Hepatocyte (in vitro differentiated cells): ENCODE data around the gene EDAR. TPM values are rescaled to one million over a fixed set of nuclear protein-coding genes. Genes with fewer than 3 reads are reported as not detected.

Experiments
- DNase-seq: peaks from one replicate; pipeline ENCODE4 v3.0.0-alpha.2; 2016; ENCODE audit warnings: low spot score
- H2AFZ ChIP-seq: fragments of 200-600 bp; sonication (generic); 2 replicates; pipeline ENCODE4 v1.6.0; 2016; ENCODE audit warnings: antibody characterized with exemption, mild to moderate bottlenecking
- H3K27ac ChIP-seq: fragments of 200-600 bp; sonication (generic); 2 replicates; pipeline ENCODE4 v1.5.1; 2016; ENCODE audit warnings: mild to moderate bottlenecking
- H3K27me3 ChIP-seq: fragments of 200-600 bp; sonication (generic); 2 replicates; pipeline ENCODE4 v1.6.1; 2016
- H3K36me3 ChIP-seq: fragments of 200-600 bp; sonication (generic); replicated peaks from 2 replicates; pipeline ENCODE4 v1.5.1; 2016; ENCODE audit warnings: low read depth; ENCODE audit not compliant: insufficient read depth
- H3K4me1 ChIP-seq: fragments of 200-600 bp; sonication (generic); 2 replicates; pipeline ENCODE4 v1.5.1; 2016; ENCODE audit warnings: mild to moderate bottlenecking, moderate library complexity; ENCODE audit not compliant: insufficient read depth
- H3K4me2 ChIP-seq: fragments of 200-600 bp; sonication (generic); 2 replicates; pipeline ENCODE4 v1.6.0; 2016
- H3K4me3 ChIP-seq: fragments of 200-600 bp; sonication (generic); 2 replicates; pipeline ENCODE4 v1.5.1; 2016; ENCODE audit warnings: mild to moderate bottlenecking
- H3K79me2 ChIP-seq: fragments of 200-600 bp; sonication (generic); 2 replicates; pipeline ENCODE4 v1.6.0; 2017; ENCODE audit warnings: mild to moderate bottlenecking
- H3K9me2 ChIP-seq: fragments of 200-600 bp; sonication (generic); replicated peaks from 2 replicates; pipeline ENCODE4 v1.6.0; 2017; ENCODE audit warnings: mild to moderate bottlenecking; ENCODE audit not compliant: insufficient read depth
- H3K9me3 ChIP-seq: fragments of 200-600 bp; sonication (generic); 2 replicates; pipeline ENCODE4 v1.5.1; 2016; ENCODE audit warnings: low read depth, mild to moderate bottlenecking
- H4K20me1 ChIP-seq: fragments of 200-600 bp; sonication (generic); 2 replicates; pipeline ENCODE4 v1.6.0; 2016; ENCODE audit warnings: mild to moderate bottlenecking; ENCODE audit not compliant: insufficient read depth, poor library complexity, severe bottlenecking
- EZH2 ChIP-seq: fragments of 200-600 bp; sonication (generic); IDR thresholded peaks from 2 replicates; pipeline ENCODE4 v1.6.1; 2016; ENCODE audit warnings: antibody characterized with exemption, mild to moderate bottlenecking, borderline replicate concordance
- EZH2phosphoT487 ChIP-seq: fragments of 200-600 bp; sonication (generic); IDR thresholded peaks from one replicate; pipeline ENCODE4 v1.6.1; 2018; ENCODE audit warnings: antibody characterized with exemption, mild to moderate bottlenecking, low read depth, moderate library complexity; ENCODE audit not compliant: unreplicated experiment, severe bottlenecking
- WGBS: methylation state at CpG from one replicate; pipeline ENCODE4 v1.1.6; 2016; ENCODE audit warnings: low lambda C conversion rate; ENCODE audit errors: missing lambda C conversion rate; 5-methylcytosine and 5-hydroxymethylcytosine counted together
- polyA plus RNA-seq: library from polyadenylated mRNA; unstranded; fragments of >200 nt; fragmentation: Nextera tagmentation; extraction: Ambion mirVana; gene quantifications from 2 replicates; pipeline ENCODE4 v1.2.1, GENCODE V29; 2016
- small RNA-seq: library from RNA; depleted of rRNA; stranded (forward); fragments of <200 nt; gene quantifications from one replicate; pipeline ENCODE3, GENCODE V24; 2014
- total RNA-seq: library from RNA; depleted of rRNA; stranded (reverse); fragments of >200 nt; gene quantifications from 2 replicates; pipeline ENCODE4 v1.2.3, GENCODE V29; 2014
- TF ChIP-seq, protein P1 (sequence below): fragments of 200-600 bp; sonication (generic); IDR thresholded peaks from 2 replicates; pipeline ENCODE4 v1.5.1; 2016; ENCODE audit warnings: antibody characterized with exemption, mild to moderate bottlenecking; ENCODE audit not compliant: poor library complexity

The EDAR gene
- total and polyA plus RNA-seq, 2 experiments from 2014 or later, result 0.20 to 0.21 TPM

GRCh38 chr2:108852375-108852774, 136.6 kb downstream of the EDAR start:
- no peaks in the 10 kb centered on the region for H3K36me3 ChIP-seq
- no peaks in the 10 kb centered on the region for H3K79me2 ChIP-seq
- no peak overlapping the region for H3K4me2 ChIP-seq
- WGBS, result 92% methylated on average over 3 of the region's 3 CpGs
- H3K27ac ChIP-seq, result no peak overlapping the region
- no peaks in the 10 kb centered on the region for H4K20me1 ChIP-seq
- H3K4me3 ChIP-seq, result no peak overlapping the region
- DNase-seq, result no peak
- TF ChIP-seq EZH2phosphoT487 (no peak), EZH2 (no peak)
- TF ChIP-seq, protein P1, sequence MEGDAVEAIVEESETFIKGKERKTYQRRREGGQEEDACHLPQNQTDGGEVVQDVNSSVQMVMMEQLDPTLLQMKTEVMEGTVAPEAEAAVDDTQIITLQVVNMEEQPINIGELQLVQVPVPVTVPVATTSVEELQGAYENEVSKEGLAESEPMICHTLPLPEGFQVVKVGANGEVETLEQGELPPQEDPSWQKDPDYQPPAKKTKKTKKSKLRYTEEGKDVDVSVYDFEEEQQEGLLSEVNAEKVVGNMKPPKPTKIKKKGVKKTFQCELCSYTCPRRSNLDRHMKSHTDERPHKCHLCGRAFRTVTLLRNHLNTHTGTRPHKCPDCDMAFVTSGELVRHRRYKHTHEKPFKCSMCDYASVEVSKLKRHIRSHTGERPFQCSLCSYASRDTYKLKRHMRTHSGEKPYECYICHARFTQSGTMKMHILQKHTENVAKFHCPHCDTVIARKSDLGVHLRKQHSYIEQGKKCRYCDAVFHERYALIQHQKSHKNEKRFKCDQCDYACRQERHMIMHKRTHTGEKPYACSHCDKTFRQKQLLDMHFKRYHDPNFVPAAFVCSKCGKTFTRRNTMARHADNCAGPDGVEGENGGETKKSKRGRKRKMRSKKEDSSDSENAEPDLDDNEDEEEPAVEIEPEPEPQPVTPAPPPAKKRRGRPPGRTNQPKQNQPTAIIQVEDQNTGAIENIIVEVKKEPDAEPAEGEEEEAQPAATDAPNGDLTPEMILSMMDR, result no peak
- no peaks in the 10 kb centered on the region for H3K4me1 ChIP-seq
- H3K27me3 ChIP-seq, result no peaks in the 10 kb centered on the region
- no peak overlapping the region for H2AFZ ChIP-seq
- no peaks in the 10 kb centered on the region for H3K9me2 ChIP-seq
- no peaks in the 10 kb centered on the region for H3K9me3 ChIP-seq

GRCh38 chr2:108847000-108847399, 142.0 kb downstream of the EDAR start:
- no peak for TF ChIP-seq EZH2phosphoT487
- TF ChIP-seq, protein P1, result no peak
- no peak for TF ChIP-seq EZH2
- no peaks in the 10 kb centered on the region for H4K20me1 ChIP-seq
- H3K27ac ChIP-seq, result no peak overlapping the region
- DNase-seq, result no peak
- H2AFZ ChIP-seq, result no peak overlapping the region
- no peaks in the 10 kb centered on the region for H3K9me2 ChIP-seq
- H3K9me3 ChIP-seq, result no peaks in the 10 kb centered on the region
- no peak overlapping the region for H3K4me3 ChIP-seq
- no peak overlapping the region for H3K4me2 ChIP-seq
- H3K4me1 ChIP-seq, result no peaks in the 10 kb centered on the region
- 100% methylated on average over 1 of the region's 1 CpG for WGBS
- no peaks in the 10 kb centered on the region for H3K79me2 ChIP-seq
- no peaks in the 10 kb centered on the region for H3K36me3 ChIP-seq
- no peaks in the 10 kb centered on the region for H3K27me3 ChIP-seq

DNA sequence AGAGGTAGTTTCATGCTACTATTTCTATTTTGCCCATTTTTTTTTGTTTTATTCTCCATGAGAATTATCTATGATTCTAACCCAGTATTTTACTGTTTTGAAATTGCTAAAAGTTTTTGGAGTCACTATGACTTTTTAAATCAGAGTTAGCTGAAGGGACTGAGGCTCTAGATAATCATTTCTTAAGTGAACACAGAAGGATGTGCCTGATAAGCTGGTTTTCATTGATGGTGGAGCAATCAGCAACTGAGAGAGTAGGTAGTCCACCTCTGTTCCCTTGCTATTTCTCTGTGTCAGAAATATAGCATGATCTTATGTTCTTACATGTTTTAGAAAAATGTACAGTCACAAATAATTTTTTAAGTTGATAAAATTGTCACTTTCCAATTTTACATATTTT, 143.1 kb downstream of the EDAR start:
- no peaks in the 10 kb centered on the region for H3K36me3 ChIP-seq
- TF ChIP-seq EZH2 (no peak), EZH2phosphoT487 (no peak)
- TF ChIP-seq, protein P1, result no peak
- no peaks in the 10 kb centered on the region for H4K20me1 ChIP-seq
- peaks cover 2% of the 10 kb centered on the region for H3K9me3 ChIP-seq
- H3K27me3 ChIP-seq, result no peaks in the 10 kb centered on the region
- no peak overlapping the region for H3K4me2 ChIP-seq
- no peak overlapping the region for H2AFZ ChIP-seq
- no peak overlapping the region for H3K27ac ChIP-seq
- no peaks in the 10 kb centered on the region for H3K79me2 ChIP-seq
- no peak overlapping the region for H3K4me3 ChIP-seq
- DNase-seq, result no peak
- no peaks in the 10 kb centered on the region for H3K4me1 ChIP-seq
- no peaks in the 10 kb centered on the region for H3K9me2 ChIP-seq

Small RNAs within 50 kb of the gene (small RNA-seq; reads per million reads assigned to genes)
- not detected for gene AC073415.1

Other genes starting within 250 kb of the EDAR start
- 6.6 and 8.6 TPM in 2 replicates for gene CCDC138, start 202.4 kb downstream of the EDAR start, total RNA-seq
- gene CCDC138, start 202.4 kb downstream of the EDAR start, polyA plus RNA-seq, result 2.3 and 2.7 TPM in 2 replicates
- 1.9 and 2.1 TPM in 2 replicates for gene SH3RF3, start 140.0 kb upstream of the EDAR start, total RNA-seq
- 1.1 and 1.9 TPM in 2 replicates for gene SH3RF3, start 140.0 kb upstream of the EDAR start, polyA plus RNA-seq